ENCODE data around the gene DLG3.

Gene DLG3

GRCh38 chrX:70554081-70554480 lies 109.4 kb downstream of the DLG3 start:
- H2AFZ ChIP-seq (ENCODE audit: low read length), result no peak overlapping the region
- no peaks in the 10 kb centered on the region for H3F3A ChIP-seq (ENCODE audit: low read depth)
- no peak overlapping the region for H3K9ac ChIP-seq (ENCODE audit: low read depth, low read length, poor library complexity, severe bottlenecking)
- no peaks in the 10 kb centered on the region for H3K27me3 ChIP-seq (ENCODE audit: insufficient read depth, low read length, poor library complexity, severe bottlenecking)
- H3K4me2 ChIP-seq (ENCODE audit: low read depth, low read length, poor library complexity, severe bottlenecking), result no peak overlapping the region
- no peaks in the 10 kb centered on the region for H3K79me2 ChIP-seq (ENCODE audit: insufficient read depth, low read length)
- H3K4me3 ChIP-seq (ENCODE audit: low read length, poor library complexity, severe bottlenecking), result no peak overlapping the region
- no peaks in the 10 kb centered on the region for H3K36me3 ChIP-seq (ENCODE audit: insufficient read depth, low read length)
- H4K20me1 ChIP-seq (ENCODE audit: insufficient read depth, low read length, poor library complexity, severe bottlenecking), result no peaks in the 10 kb centered on the region
- TF ChIP-seq EZH2phosphoT487 (IDR thresholded peaks at IDR 0.05; ENCODE audit: borderline replicate concordance), result no peak
- peak; percentile 53 for TF ChIP-seq CTCF (conservative IDR thresholded peaks at IDR 0.05; ENCODE audit: low read length)
- no peaks in the 10 kb centered on the region for H3K9me2 ChIP-seq (replicated peaks; ENCODE audit: low read depth, low read length)
- peaks cover 3% of the 10 kb centered on the region for H3K4me1 ChIP-seq (ENCODE audit: insufficient read depth, low read length, poor library complexity, severe bottlenecking)
- H3K9me3 ChIP-seq (ENCODE audit: insufficient read depth, low read depth, low read length), result no peaks in the 10 kb centered on the region

- Histone ChIP-seq H3K27me3 (ENCODE audit: insufficient read depth, low read length, poor library complexity, severe bottlenecking) (no peaks in the 10 kb centered on the region), H3K4me3 (ENCODE audit: low read length, poor library complexity, severe bottlenecking) (no peak overlapping the region), H3K4me2 (ENCODE audit: low read depth, low read length, poor library complexity, severe bottlenecking) (no peak overlapping the region), H3K9ac (ENCODE audit: low read depth, low read length, poor library complexity, severe bottlenecking) (no peak overlapping the region), H4K20me1 (ENCODE audit: insufficient read depth, low read length, poor library complexity, severe bottlenecking) (no peaks in the 10 kb centered on the region), H2AFZ (ENCODE audit: low read length) (no peak overlapping the region), H3K9me2 (replicated peaks; ENCODE audit: low read depth, low read length) (no peaks in the 10 kb centered on the region), H3K4me1 (ENCODE audit: insufficient read depth, low read length, poor library complexity, severe bottlenecking) (peaks cover 3% of the 10 kb centered on the region), H3K36me3 (ENCODE audit: insufficient read depth, low read length) (no peaks in the 10 kb centered on the region), H3F3A (ENCODE audit: low read depth) (no peaks in the 10 kb centered on the region), H3K79me2 (ENCODE audit: insufficient read depth, low read length) (no peaks in the 10 kb centered on the region), H3K9me3 (ENCODE audit: insufficient read depth, low read depth, low read length) (no peaks in the 10 kb centered on the region)
- TF ChIP-seq EZH2phosphoT487 (IDR thresholded peaks at IDR 0.05; ENCODE audit: borderline replicate concordance) (no peak), CTCF (conservative IDR thresholded peaks at IDR 0.05; ENCODE audit: low read length) (no peak)
Measured at GRCh38 chrX:70554523-70554922, 109.9 kb downstream of the DLG3 start.

- Histone ChIP-seq H3K36me3 (ENCODE audit: insufficient read depth, low read length) (no peaks in the 10 kb centered on the region), H3K27me3 (ENCODE audit: insufficient read depth, low read length, poor library complexity, severe bottlenecking) (no peaks in the 10 kb centered on the region), H3F3A (ENCODE audit: low read depth) (no peaks in the 10 kb centered on the region), H3K79me2 (ENCODE audit: insufficient read depth, low read length) (no peaks in the 10 kb centered on the region), H3K9me3 (ENCODE audit: insufficient read depth, low read depth, low read length) (no peaks in the 10 kb centered on the region), H3K4me3 (ENCODE audit: low read length, poor library complexity, severe bottlenecking) (no peak overlapping the region), H3K4me1 (ENCODE audit: insufficient read depth, low read length, poor library complexity, severe bottlenecking) (peaks cover 3% of the 10 kb centered on the region), H3K9me2 (replicated peaks; ENCODE audit: low read depth, low read length) (no peaks in the 10 kb centered on the region), H3K4me2 (ENCODE audit: low read depth, low read length, poor library complexity, severe bottlenecking) (no peak overlapping the region), H4K20me1 (ENCODE audit: insufficient read depth, low read length, poor library complexity, severe bottlenecking) (no peaks in the 10 kb centered on the region), H3K9ac (ENCODE audit: low read depth, low read length, poor library complexity, severe bottlenecking) (no peak overlapping the region), H2AFZ (ENCODE audit: low read length) (no peak overlapping the region)
- TF ChIP-seq CTCF (conservative IDR thresholded peaks at IDR 0.05; ENCODE audit: low read length), result no peak
- no peak for TF ChIP-seq EZH2phosphoT487 (IDR thresholded peaks at IDR 0.05; ENCODE audit: borderline replicate concordance)
Measured at GRCh38 chrX:70554948-70555347, 110.3 kb downstream of the DLG3 start.
